GM23248 (cell line): ENCODE measurements around the gene MMEL1. TPM values are rescaled to one million over a fixed set of nuclear protein-coding genes. Genes with fewer than 3 reads are reported as not detected.

Experiments
- DNase-seq: peaks from one replicate; pipeline ENCODE4 v3.0.0-alpha.2; 2015
- H2AFZ ChIP-seq: fragments of 200-600 bp; sonication (generic); 2 replicates; pipeline ENCODE4 v1.6.1; 2016; ENCODE audit warnings: antibody characterized with exemption
- H3F3A ChIP-seq: fragments of 200-600 bp; sonication (generic); 2 replicates; pipeline ENCODE4 v1.6.1; 2016; ENCODE audit warnings: mild to moderate bottlenecking, antibody characterized with exemption, mixed run types; ENCODE audit not compliant: insufficient read depth
- H3K27ac ChIP-seq: fragments of 200-600 bp; sonication (generic); 2 replicates; pipeline ENCODE4 v1.5.1; 2016; ENCODE audit warnings: mild to moderate bottlenecking
- H3K27me3 ChIP-seq: fragments of 200-600 bp; sonication (generic); replicated peaks from 2 replicates; pipeline ENCODE4 v1.6.1; 2016; ENCODE audit warnings: mild to moderate bottlenecking; ENCODE audit not compliant: insufficient read depth
- H3K36me3 ChIP-seq: fragments of 200-600 bp; sonication (generic); 2 replicates; pipeline ENCODE4 v1.6.1; 2016; ENCODE audit warnings: low read depth, mild to moderate bottlenecking
- H3K4me1 ChIP-seq: fragments of 200-600 bp; sonication (generic); 2 replicates; pipeline ENCODE4 v1.6.1; 2016; ENCODE audit warnings: mild to moderate bottlenecking; ENCODE audit not compliant: insufficient read depth
- H3K4me2 ChIP-seq: fragments of 200-600 bp; sonication (generic); one replicate; pipeline ENCODE4 v1.6.1; 2016; ENCODE audit warnings: mild to moderate bottlenecking; ENCODE audit not compliant: unreplicated experiment
- H3K4me3 ChIP-seq: fragments of 200-600 bp; sonication (generic); 2 replicates; pipeline ENCODE4 v1.5.1; 2016; ENCODE audit warnings: mild to moderate bottlenecking
- H3K79me2 ChIP-seq: fragments of 200-600 bp; sonication (generic); 2 replicates; pipeline ENCODE4 v1.6.1; 2016; ENCODE audit warnings: mild to moderate bottlenecking; ENCODE audit not compliant: insufficient read depth
- H3K9ac ChIP-seq: fragments of 200-600 bp; sonication (generic); 2 replicates; pipeline ENCODE4 v1.6.1; 2016; ENCODE audit warnings: mild to moderate bottlenecking
- H3K9me2 ChIP-seq: fragments of 200-600 bp; sonication (generic); 2 replicates; pipeline ENCODE4 v1.6.1; 2016; ENCODE audit warnings: mixed run types, mild to moderate bottlenecking, moderate library complexity; ENCODE audit not compliant: insufficient read depth
- H3K9me3 ChIP-seq: fragments of 200-600 bp; sonication (generic); one replicate; pipeline ENCODE4 v1.6.1; 2017; ENCODE audit warnings: low read depth
- H4K20me1 ChIP-seq: fragments of 200-600 bp; sonication (generic); 2 replicates; pipeline ENCODE4 v1.6.0; 2016; ENCODE audit not compliant: insufficient read depth
- EZH2 ChIP-seq: fragments of 200-600 bp; sonication (generic); IDR thresholded peaks from 2 replicates; pipeline ENCODE4 v1.6.1; 2018; ENCODE audit warnings: antibody characterized with exemption, mild to moderate bottlenecking; ENCODE audit not compliant: insufficient read depth, poor library complexity, severe bottlenecking
- EZH2phosphoT487 ChIP-seq: fragments of 200-600 bp; sonication (generic); IDR thresholded peaks from 2 replicates; pipeline ENCODE4 v1.6.1; 2018; ENCODE audit warnings: antibody characterized with exemption, moderate library complexity, mild to moderate bottlenecking, low read depth; ENCODE audit not compliant: insufficient read depth
- WGBS, 2 experiments: methylation state at CpG; one replicate each; pipeline ENCODE4 v1.1.6; 2015 to 2017; ENCODE audit warnings: low lambda C conversion rate in 2 of 2, low coverage in 1 of 2; ENCODE audit errors: missing lambda C conversion rate in 2 of 2; 5-methylcytosine and 5-hydroxymethylcytosine counted together
- in situ Hi-C: fragments of 300-500 bp; cut with MboI; formaldehyde crosslinking; loops from 2 replicates; pipeline ENCODE4 v1.15.0; 2020
- polyA plus RNA-seq: library from polyadenylated mRNA; unstranded; fragments of >200 nt; fragmentation: Nextera tagmentation; extraction: Ambion mirVana; gene quantifications from 2 replicates; pipeline ENCODE4 v1.2.1, GENCODE V29; 2016
- total RNA-seq: library from RNA; depleted of rRNA; stranded (reverse); fragments of >200 nt; shearing (Covaris generic); gene quantifications from 2 replicates; pipeline ENCODE4 v1.2.3, GENCODE V29; 2014

Gene MMEL1
- total and polyA plus RNA-seq, 2 experiments from 2014 or later, result not detected

DNA sequence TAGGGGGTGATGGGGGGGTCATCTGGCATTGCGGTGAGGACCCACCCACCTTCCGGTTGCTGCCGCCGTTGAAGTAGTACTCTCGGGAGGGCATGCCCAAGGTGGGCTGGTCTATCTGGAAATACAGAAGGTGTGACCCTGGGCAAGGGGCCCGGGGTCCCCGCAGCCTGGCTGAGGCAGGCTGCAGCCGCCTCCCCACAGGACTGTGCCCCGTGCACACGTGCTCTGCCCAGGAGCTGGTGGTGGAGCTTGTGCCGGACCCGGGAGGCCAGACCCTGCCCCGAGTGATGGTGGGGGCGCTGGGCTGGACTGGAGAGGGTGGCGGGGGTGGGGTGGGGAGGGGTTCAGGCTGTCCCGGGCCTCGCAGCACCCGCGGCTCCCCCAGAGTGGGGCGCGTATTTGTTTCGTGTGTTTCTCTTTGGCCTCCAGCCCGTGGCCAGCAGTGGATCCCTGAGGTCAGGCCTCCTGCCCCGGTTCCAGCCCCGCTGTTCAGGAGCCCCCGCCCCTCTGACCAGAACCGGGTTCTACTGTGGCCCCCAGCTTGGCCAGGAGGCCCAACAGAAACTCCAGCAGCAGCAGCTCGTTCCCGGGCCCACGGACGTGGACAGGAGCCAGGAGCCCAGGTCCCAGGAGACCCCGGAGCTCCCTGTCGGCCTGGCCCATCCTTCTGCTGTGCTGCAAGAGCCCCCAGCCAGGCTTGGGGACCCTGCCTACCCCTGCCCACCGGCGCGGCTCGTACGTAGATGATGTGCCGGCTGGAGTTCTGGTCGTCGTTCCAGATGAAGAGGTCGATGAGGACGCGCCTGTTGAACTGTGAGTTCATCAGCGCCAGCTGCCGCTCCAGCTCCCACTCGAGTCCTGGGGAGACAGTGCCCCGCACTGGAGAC lies 27.1 kb downstream of the MMEL1 start:
- Histone ChIP-seq H3K9ac (no peak overlapping the region), H3K27me3 (no peaks in the 10 kb centered on the region), H3K9me2 (no peaks in the 10 kb centered on the region), H3F3A (no peaks in the 10 kb centered on the region), H3K79me2 (no peaks in the 10 kb centered on the region), H3K27ac (no peak overlapping the region), H3K4me3 (no peak overlapping the region), H2AFZ (no peak overlapping the region), H3K9me3 (no peaks in the 10 kb centered on the region), H3K36me3 (no peaks in the 10 kb centered on the region), H3K4me1 (no peaks in the 10 kb centered on the region), H3K4me2 (no peak overlapping the region), H4K20me1 (no peaks in the 10 kb centered on the region)
- TF ChIP-seq EZH2phosphoT487 (no peak), EZH2 (no peak)
- in situ Hi-C loops, result no loop called here
- 69 to 71% methylated on average over 44 to 45 of the region's 48 CpGs for WGBS, 2 experiments
- no peak for DNase-seq

DNA sequence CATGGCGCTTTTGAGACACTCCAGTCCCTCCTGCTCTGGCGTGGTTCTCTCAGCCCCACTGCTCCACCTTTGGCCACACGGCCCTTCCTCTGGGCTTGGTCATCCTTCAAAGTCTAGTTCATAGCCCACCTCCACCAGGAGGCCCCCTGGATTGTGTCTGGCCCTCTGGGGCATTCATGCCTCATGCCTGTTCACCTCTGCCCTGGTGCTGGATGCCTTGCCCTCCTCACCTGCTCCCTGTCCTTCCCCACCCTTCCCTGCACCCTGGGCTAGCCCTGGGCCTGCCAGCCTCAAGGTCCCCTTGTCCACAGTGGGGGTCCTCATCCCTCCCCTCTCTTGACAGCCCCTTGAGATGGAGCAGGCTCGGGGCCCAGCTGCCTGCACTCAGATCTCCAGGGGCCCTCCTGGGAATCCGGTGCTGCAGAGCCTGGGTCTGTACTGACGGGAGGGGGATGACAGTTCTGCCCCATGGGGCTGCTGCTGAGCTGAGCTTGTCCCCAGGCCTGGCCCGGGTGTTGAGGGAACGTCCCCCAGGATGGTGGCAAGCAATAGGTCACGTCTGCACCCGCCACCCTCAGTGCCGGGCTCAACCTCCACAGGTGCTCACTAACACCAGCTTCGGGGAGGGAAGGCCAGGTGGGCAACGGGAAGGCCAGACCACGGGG lies 27.8 kb downstream of the MMEL1 start:
- no peak for DNase-seq
- Histone ChIP-seq H3K9me3 (no peaks in the 10 kb centered on the region), H3K4me1 (no peaks in the 10 kb centered on the region), H3F3A (no peaks in the 10 kb centered on the region), H4K20me1 (no peaks in the 10 kb centered on the region), H3K4me2 (no peak overlapping the region), H3K36me3 (no peaks in the 10 kb centered on the region), H3K79me2 (no peaks in the 10 kb centered on the region), H3K9ac (no peak overlapping the region), H3K9me2 (no peaks in the 10 kb centered on the region), H2AFZ (no peak overlapping the region), H3K4me3 (no peak overlapping the region), H3K27me3 (no peaks in the 10 kb centered on the region), H3K27ac (no peak overlapping the region)
- TF ChIP-seq EZH2 (no peak), EZH2phosphoT487 (no peak)
- 51 to 56% methylated on average over 14 of the region's 14 CpGs for WGBS, 2 experiments
- in situ Hi-C loops, result no loop called here

- no peaks in the 10 kb centered on the region for H3K4me1 ChIP-seq
- H2AFZ ChIP-seq, result no peak overlapping the region
- H3K27ac ChIP-seq, result no peak overlapping the region
- H3K4me3 ChIP-seq, result no peak overlapping the region
- in situ Hi-C loops, result no loop called here
- no peak for TF ChIP-seq EZH2
- TF ChIP-seq EZH2phosphoT487, result no peak
- H3K9me3 ChIP-seq, result no peaks in the 10 kb centered on the region
- H3F3A ChIP-seq, result no peaks in the 10 kb centered on the region
- H3K4me2 ChIP-seq, result no peak overlapping the region
- no peak for DNase-seq
- H3K79me2 ChIP-seq, result no peaks in the 10 kb centered on the region
- H3K9me2 ChIP-seq, result no peaks in the 10 kb centered on the region
- no peaks in the 10 kb centered on the region for H3K27me3 ChIP-seq
- 59 to 61% methylated on average over 17 to 19 of the region's 19 CpGs for WGBS, 2 experiments
- H3K9ac ChIP-seq, result no peak overlapping the region
- no peaks in the 10 kb centered on the region for H4K20me1 ChIP-seq
- H3K36me3 ChIP-seq, result no peaks in the 10 kb centered on the region
Measured at GRCh38 chr1:2604156-2604843, 28.5 kb downstream of the MMEL1 start.

GRCh38 chr1:2603521-2604155 lies 29.2 kb downstream of the MMEL1 start:
- Histone ChIP-seq H3K9ac (no peak overlapping the region), H3K4me1 (no peaks in the 10 kb centered on the region), H3K79me2 (no peaks in the 10 kb centered on the region), H3K27me3 (no peaks in the 10 kb centered on the region), H2AFZ (no peak overlapping the region), H3F3A (no peaks in the 10 kb centered on the region), H3K9me2 (no peaks in the 10 kb centered on the region), H3K36me3 (no peaks in the 10 kb centered on the region), H3K4me2 (no peak overlapping the region), H4K20me1 (no peaks in the 10 kb centered on the region), H3K27ac (no peak overlapping the region), H3K9me3 (no peaks in the 10 kb centered on the region), H3K4me3 (no peak overlapping the region)
- no peak for TF ChIP-seq EZH2
- TF ChIP-seq EZH2phosphoT487, result no peak
- 34 to 47% methylated on average over 19 to 25 of the region's 25 CpGs for WGBS, 2 experiments
- in situ Hi-C loops, result no loop called here
- no peak for DNase-seq
